Progenitor cell of endocrine pancreas (in vitro differentiated cells): ENCODE results near the gene FSIP2. TPM values are rescaled to one million over a fixed set of nuclear protein-coding genes. Genes with fewer than 3 reads are reported as not detected.

ENCODE experiments used
- DNase-seq: peaks from one replicate; pipeline ENCODE4 v3.0.0; 2021; ENCODE audit warnings: low spot score; ENCODE audit not compliant: unreplicated experiment
- H3K27ac Mint-ChIP-seq: 2 replicates; pipeline ENCODE4 v1.8.0; 2021; ENCODE audit warnings: mild to moderate bottlenecking, moderate library complexity, mixed read lengths
- H3K27me3 Mint-ChIP-seq: 2 replicates; pipeline ENCODE4 v1.8.0; 2021; ENCODE audit warnings: mixed read lengths
- H3K36me3 Mint-ChIP-seq: 2 replicates; pipeline ENCODE4 v1.8.0; 2022; ENCODE audit warnings: mixed read lengths; ENCODE audit not compliant: insufficient read depth
- H3K4me1 Mint-ChIP-seq: 2 replicates; pipeline ENCODE4 v1.8.0; 2021; ENCODE audit warnings: low read depth, mixed read lengths
- H3K4me3 Mint-ChIP-seq: 2 replicates; pipeline ENCODE4 v1.8.0; 2021; ENCODE audit warnings: low read depth, mild to moderate bottlenecking, moderate library complexity, mixed read lengths
- H3K9me3 Mint-ChIP-seq: 2 replicates; pipeline ENCODE4 v1.8.0; 2021; ENCODE audit warnings: low read depth, mixed read lengths
- CTCF ChIP-seq: fragments of 200-600 bp; sonication (generic); IDR thresholded peaks from one replicate; pipeline ENCODE4 v1.5.0; 2021; ENCODE audit warnings: antibody characterized with exemption, mild to moderate bottlenecking; ENCODE audit not compliant: unreplicated experiment
- total RNA-seq: library from RNA; stranded (reverse); gene quantifications from 2 replicates; pipeline ENCODE4 v1.2.1, GENCODE V29; 2021

Gene FSIP2
- total RNA-seq, 1 donor from 2014 or later = 19.4 TPM

GRCh38 chr2:185782223-185782769, 43.7 kb downstream of the FSIP2 start:
- no peak for TF ChIP-seq CTCF
- Mint-ChIP-seq H3K4me3 (no peak overlapping the region), H3K27me3 (no peaks in the 10 kb centered on the region), H3K27ac (peak overlapping the region; percentile 58), H3K4me1 (no peaks in the 10 kb centered on the region), H3K36me3 (no peaks in the 10 kb centered on the region), H3K9me3 (no peaks in the 10 kb centered on the region)
- DNase-seq = no peak

GRCh38 chr2:185785156-185785555, 46.6 kb downstream of the FSIP2 start:
- no peak for DNase-seq
- no peak for TF ChIP-seq CTCF
- Mint-ChIP-seq H3K4me1 (no peaks in the 10 kb centered on the region), H3K9me3 (no peaks in the 10 kb centered on the region), H3K27me3 (no peaks in the 10 kb centered on the region), H3K4me3 (no peak overlapping the region), H3K36me3 (peaks cover 5% of the 10 kb centered on the region), H3K27ac (no peak overlapping the region)

GRCh38 chr2:185785851-185786473, 47.4 kb downstream of the FSIP2 start:
- no peaks in the 10 kb centered on the region for H3K27me3 Mint-ChIP-seq
- no peak for TF ChIP-seq CTCF
- no peaks in the 10 kb centered on the region for H3K4me1 Mint-ChIP-seq
- DNase-seq = no peak
- H3K36me3 Mint-ChIP-seq = peaks cover 6% of the 10 kb centered on the region
- H3K27ac Mint-ChIP-seq = no peak overlapping the region
- no peaks in the 10 kb centered on the region for H3K9me3 Mint-ChIP-seq
- no peak overlapping the region for H3K4me3 Mint-ChIP-seq

- TF ChIP-seq CTCF = no peak
- Mint-ChIP-seq H3K27me3 (no peaks in the 10 kb centered on the region), H3K4me3 (no peak overlapping the region), H3K36me3 (peaks cover 7% of the 10 kb centered on the region), H3K4me1 (no peaks in the 10 kb centered on the region), H3K27ac (no peak overlapping the region), H3K9me3 (no peaks in the 10 kb centered on the region)
- DNase-seq = no peak
Observed at GRCh38 chr2:185787227-185788145, 48.9 kb downstream of the FSIP2 start.

- Mint-ChIP-seq H3K36me3 (peaks cover 14% of the 10 kb centered on the region), H3K4me3 (no peak overlapping the region), H3K27me3 (no peaks in the 10 kb centered on the region), H3K27ac (no peak overlapping the region), H3K9me3 (no peaks in the 10 kb centered on the region), H3K4me1 (no peaks in the 10 kb centered on the region)
- TF ChIP-seq CTCF = no peak
- no peak for DNase-seq
Observed at GRCh38 chr2:185790361-185790760, 51.8 kb downstream of the FSIP2 start.
